Vagina (tissue), 2 donors: ENCODE results near the gene SLC12A5. TPM values are rescaled to one million over a fixed set of nuclear protein-coding genes. Genes with fewer than 3 reads are reported as not detected.

Experiments used
- DNase-seq, 2 donors: peaks; one replicate each; pipeline ENCODE4 v3.0.0-alpha.2; 2017; ENCODE audit errors: extremely low spot score in 2 of 2
- H3K27ac ChIP-seq: fragments of 200-600 bp; sonication (generic); one replicate; pipeline ENCODE4 v1.5.1; 2019
- H3K27me3 ChIP-seq: fragments of 200-600 bp; sonication (generic); one replicate; pipeline ENCODE4 v1.5.1; 2019
- H3K36me3 ChIP-seq, 2 donors: fragments of 200-600 bp; sonication (generic); one replicate each; pipeline ENCODE4 v1.5.1; 2017 to 2019
- H3K4me1 ChIP-seq: fragments of 200-600 bp; sonication (generic); one replicate; pipeline ENCODE4 v1.5.1; 2019
- H3K4me3 ChIP-seq, 2 donors: fragments of 200-600 bp; sonication (generic); 1 replicate in 1 of 2; 2 replicates in 1 of 2; pipeline ENCODE4 v1.5.1; 2016 to 2019
- H3K9me3 ChIP-seq: fragments of 200-600 bp; sonication (generic); one replicate; pipeline ENCODE4 v1.5.1; 2019
- POLR2A ChIP-seq, 2 donors: fragments of 450-650 bp; IDR thresholded peaks; one replicate each; pipeline ENCODE4 v1.6.1; 2017; ENCODE audit warnings: antibody characterized with exemption in 2 of 2, mild to moderate bottlenecking in 2 of 2, moderate library complexity in 2 of 2
- POLR2AphosphoS5 ChIP-seq, 2 donors: sonication (generic); formaldehyde crosslinking; IDR thresholded peaks; one replicate each; pipeline ENCODE4 v1.9.0; 2017; ENCODE audit warnings: antibody characterized with exemption in 2 of 2, mild to moderate bottlenecking in 2 of 2, low read depth in 1 of 2; ENCODE audit not compliant: insufficient read depth in 1 of 2
- intact Hi-C: fragments of 100-400 bp; cut with DNase I; formaldehyde crosslinking; loops from one replicate; pipeline ENCODE4 v1.15.1; 2023
- total RNA-seq: library from RNA; depleted of rRNA; stranded (reverse); fragments of >200 nt; gene quantifications from one replicate; pipeline ENCODE4 v1.2.3, GENCODE V29; 2016
- TF ChIP-seq, protein P1 (sequence below), 3 experiments: fragments of 450-650 bp in 2 of 3; fragments of 200-600 bp in 1 of 3; sonication (generic) in 1 of 3; IDR thresholded peaks; one replicate each; pipeline ENCODE4 v1.5.1; 2017 to 2019; ENCODE audit warnings: antibody characterized with exemption in 3 of 3, mild to moderate bottlenecking in 2 of 3, moderate library complexity in 2 of 3

The SLC12A5 gene
- total RNA-seq, 1 donor from 2014 or later: not detected

- intact Hi-C loops: no loop called here
- no peaks in the 10 kb centered on the region for H3K27me3 ChIP-seq
These were observed 45.0 kb downstream of the SLC12A5 start for GRCh38 chr20:46074006-46074405.

GRCh38 chr20:46076806-46077205 lies 47.8 kb downstream of the SLC12A5 start:
- Histone ChIP-seq H3K4me1 (peaks cover 17% of the 10 kb centered on the region), H3K4me3 (no peak overlapping the region), H3K27me3 (no peaks in the 10 kb centered on the region), H3K27ac (no peak overlapping the region), H3K9me3 (no peaks in the 10 kb centered on the region), H3K36me3 (peaks cover 0 to 45% of the 10 kb centered on the region in 2 donors)
- DNase-seq: no peak
- intact Hi-C loops: no loop called here
- TF ChIP-seq POLR2AphosphoS5 (IDR thresholded peaks at IDR 0.05; ENCODE audit: insufficient read depth in 1 of 2, low read depth in 1 of 2) (no peak), POLR2A (IDR thresholded peaks at IDR 0.05) (no peak)
- TF ChIP-seq, protein P1, sequence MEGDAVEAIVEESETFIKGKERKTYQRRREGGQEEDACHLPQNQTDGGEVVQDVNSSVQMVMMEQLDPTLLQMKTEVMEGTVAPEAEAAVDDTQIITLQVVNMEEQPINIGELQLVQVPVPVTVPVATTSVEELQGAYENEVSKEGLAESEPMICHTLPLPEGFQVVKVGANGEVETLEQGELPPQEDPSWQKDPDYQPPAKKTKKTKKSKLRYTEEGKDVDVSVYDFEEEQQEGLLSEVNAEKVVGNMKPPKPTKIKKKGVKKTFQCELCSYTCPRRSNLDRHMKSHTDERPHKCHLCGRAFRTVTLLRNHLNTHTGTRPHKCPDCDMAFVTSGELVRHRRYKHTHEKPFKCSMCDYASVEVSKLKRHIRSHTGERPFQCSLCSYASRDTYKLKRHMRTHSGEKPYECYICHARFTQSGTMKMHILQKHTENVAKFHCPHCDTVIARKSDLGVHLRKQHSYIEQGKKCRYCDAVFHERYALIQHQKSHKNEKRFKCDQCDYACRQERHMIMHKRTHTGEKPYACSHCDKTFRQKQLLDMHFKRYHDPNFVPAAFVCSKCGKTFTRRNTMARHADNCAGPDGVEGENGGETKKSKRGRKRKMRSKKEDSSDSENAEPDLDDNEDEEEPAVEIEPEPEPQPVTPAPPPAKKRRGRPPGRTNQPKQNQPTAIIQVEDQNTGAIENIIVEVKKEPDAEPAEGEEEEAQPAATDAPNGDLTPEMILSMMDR (IDR thresholded peaks at IDR 0.05): no peak

More at GRCh38 chr20:46074006-46074405, 45.0 kb downstream of the SLC12A5 start:
- Histone ChIP-seq H3K27ac (no peak overlapping the region), H3K4me3 (no peak overlapping the region), H3K4me1 (peaks cover 5% of the 10 kb centered on the region), H3K36me3 (peaks cover 0 to 58% of the 10 kb centered on the region in 2 donors), H3K9me3 (no peaks in the 10 kb centered on the region)
- no peak for DNase-seq
- TF ChIP-seq, protein P1 (IDR thresholded peaks at IDR 0.05): no peak
- TF ChIP-seq POLR2A (IDR thresholded peaks at IDR 0.05) (no peak), POLR2AphosphoS5 (IDR thresholded peaks at IDR 0.05; ENCODE audit: insufficient read depth in 1 of 2, low read depth in 1 of 2) (no peak)

DNA sequence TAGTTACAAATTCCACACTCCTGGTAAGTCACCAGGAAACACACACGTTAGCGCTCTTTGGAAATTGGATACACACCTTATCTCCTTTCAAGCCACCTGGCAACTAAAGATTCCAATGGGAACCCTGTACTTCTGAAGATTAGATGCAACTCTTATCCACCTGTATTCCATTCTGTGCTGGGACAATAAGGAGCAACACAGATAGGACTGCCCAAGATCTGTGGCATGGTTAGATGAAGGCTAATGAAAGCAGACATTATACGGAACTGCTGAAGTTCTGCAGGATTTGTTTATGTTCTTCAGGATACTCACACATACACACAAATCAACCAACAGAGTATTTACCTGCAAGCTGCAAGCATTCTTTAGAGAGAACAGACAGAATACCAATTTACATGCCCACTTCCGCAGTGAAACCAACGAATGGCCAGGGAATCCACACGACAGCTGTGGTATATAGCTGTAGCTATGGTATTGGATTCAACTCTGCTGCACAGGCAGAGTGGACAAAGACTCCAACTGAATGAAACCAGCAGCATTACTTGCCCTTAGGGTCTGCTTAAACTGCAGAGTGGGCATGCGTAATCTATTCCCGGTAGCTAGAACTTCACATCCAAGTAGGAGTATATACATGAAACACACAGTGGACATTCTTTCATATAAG lies 48.8 kb downstream of the SLC12A5 start:
- H3K9me3 ChIP-seq: no peaks in the 10 kb centered on the region
- TF ChIP-seq POLR2A (IDR thresholded peaks at IDR 0.05): no peak
- TF ChIP-seq POLR2AphosphoS5 (IDR thresholded peaks at IDR 0.05; ENCODE audit: insufficient read depth in 1 of 2, low read depth in 1 of 2): no peak
- TF ChIP-seq, protein P1 (IDR thresholded peaks at IDR 0.05): no peak
- H3K27ac ChIP-seq: no peak overlapping the region
- H3K36me3 ChIP-seq: peaks cover 0 to 45% of the 10 kb centered on the region in 2 donors
- no peak overlapping the region for H3K4me3 ChIP-seq
- DNase-seq: no peak
- peaks cover 24% of the 10 kb centered on the region for H3K4me1 ChIP-seq
- intact Hi-C loops: no loop called here
- no peaks in the 10 kb centered on the region for H3K27me3 ChIP-seq

DNA sequence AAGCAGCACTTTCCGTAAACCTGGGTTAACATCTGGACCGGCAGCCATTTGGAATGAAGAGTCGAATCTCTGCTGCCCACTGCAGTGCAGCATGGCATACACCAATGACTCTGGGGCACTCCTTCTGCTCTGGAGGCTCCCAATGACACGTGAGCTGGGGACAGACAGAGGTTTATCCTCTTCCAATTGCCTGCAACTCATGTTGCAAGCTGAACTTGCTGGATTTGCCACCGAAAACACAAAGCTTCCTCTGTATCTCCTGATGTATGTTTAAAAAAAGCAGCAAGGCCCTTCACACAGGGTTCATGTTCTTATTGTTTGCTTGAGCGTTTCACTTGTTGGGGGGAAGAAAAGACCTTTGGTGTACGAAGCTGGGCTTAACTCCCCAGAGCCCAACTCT lies 49.9 kb downstream of the SLC12A5 start:
- no peak for DNase-seq
- H3K4me3 ChIP-seq: no peak overlapping the region
- peaks cover 0 to 45% of the 10 kb centered on the region in 2 donors for H3K36me3 ChIP-seq

GRCh38 chr20:46081074-46081473 lies 52.1 kb downstream of the SLC12A5 start:
- DNase-seq: no peak
- no peaks in the 10 kb centered on the region for H3K9me3 ChIP-seq
- H3K27ac ChIP-seq: no peak overlapping the region
- no peaks in the 10 kb centered on the region for H3K27me3 ChIP-seq
- intact Hi-C loops: no loop called here
- H3K36me3 ChIP-seq: peaks cover 0 to 27% of the 10 kb centered on the region in 2 donors
- no peak overlapping the region for H3K4me3 ChIP-seq
- TF ChIP-seq POLR2A (IDR thresholded peaks at IDR 0.05) (no peak), POLR2AphosphoS5 (IDR thresholded peaks at IDR 0.05; ENCODE audit: insufficient read depth in 1 of 2, low read depth in 1 of 2) (no peak)
- TF ChIP-seq, protein P1 (IDR thresholded peaks at IDR 0.05): no peak
- H3K4me1 ChIP-seq: peaks cover 57% of the 10 kb centered on the region

More for the DNA sequence above, 49.9 kb downstream of the SLC12A5 start:
- peaks cover 36% of the 10 kb centered on the region for H3K4me1 ChIP-seq
- intact Hi-C loops: no loop called here
- H3K27ac ChIP-seq: no peak overlapping the region
- TF ChIP-seq POLR2A (IDR thresholded peaks at IDR 0.05): no peak
- TF ChIP-seq, protein P1 (IDR thresholded peaks at IDR 0.05): no peak
- no peak for TF ChIP-seq POLR2AphosphoS5 (IDR thresholded peaks at IDR 0.05; ENCODE audit: insufficient read depth in 1 of 2, low read depth in 1 of 2)
- no peaks in the 10 kb centered on the region for H3K9me3 ChIP-seq
- H3K27me3 ChIP-seq: no peaks in the 10 kb centered on the region
